Panc1 (cell line): Measurements from ENCODE around the gene FHOD1. TPM values are rescaled to one million over a fixed set of nuclear protein-coding genes. Genes with fewer than 3 reads are reported as not detected.

Experiments used
- ATAC-seq: fragments of 200-7000 bp; cut with Tn5 transposase; 2 replicates; pipeline ENCODE4 v1.9.1; 2020; ENCODE audit warnings: mild to moderate bottlenecking, moderate library complexity
- BruUV-seq: library from RNA; stranded (reverse); fragments of 400-500 nt; replicated peaks from 2 replicates; lab custom pipeline; 2021; lab: Mats Ljungman, UMichigan
- CTCF ChIA-PET: fragments of 300-600 bp; sonication (Branson Sonifier 250); formaldehyde crosslinking; loops from one replicate; lab custom pipeline; 2022; ENCODE audit warnings: antibody characterized with exemption; lab: Charles Lee
- POLR2A ChIA-PET: fragments of 300-600 bp; sonication (Branson Sonifier 250); formaldehyde crosslinking; loops from one replicate; lab custom pipeline; 2022; ENCODE audit warnings: antibody characterized with exemption; lab: Charles Lee
- DNase-seq: peaks from one replicate; pipeline ENCODE4 v3.0.0-alpha.2; 2010; ENCODE audit warnings: low read depth, low spot score
- H3K27ac ChIP-seq: 2 replicates; pipeline ENCODE4 v1.5.1; 2011; ENCODE audit warnings: mild to moderate bottlenecking, low read length, inconsistent platforms
- H3K27me3 ChIP-seq: fragments of 200-500 bp; sonication (Bioruptor generic); 2 replicates; pipeline ENCODE4 v1.6.0; 2014; ENCODE audit warnings: low read length, inconsistent platforms; ENCODE audit not compliant: control insufficient read depth, insufficient read depth
- H3K36me3 ChIP-seq: fragments of 200-500 bp; sonication (Bioruptor generic); 2 replicates; pipeline ENCODE4 v1.5.1; 2014; ENCODE audit warnings: inconsistent platforms, mild to moderate bottlenecking, low read length, moderate library complexity; ENCODE audit not compliant: control insufficient read depth, insufficient read depth
- H3K4me1 ChIP-seq: 2 replicates; pipeline ENCODE4 v1.5.1; 2011; ENCODE audit warnings: inconsistent platforms, mild to moderate bottlenecking, low read length, moderate library complexity; ENCODE audit not compliant: control insufficient read depth, insufficient read depth
- H3K4me3 ChIP-seq, 2 experiments: 2 replicates each; pipeline ENCODE4 v1.5.1; 2011 to 2012; ENCODE audit warnings: low read depth in 2 of 2, low read length in 2 of 2, mild to moderate bottlenecking in 2 of 2, inconsistent platforms in 1 of 2, moderate library complexity in 1 of 2
- H3K9me3 ChIP-seq: fragments of 200-500 bp; sonication (Bioruptor generic); 2 replicates; pipeline ENCODE4 v1.5.1; 2014; ENCODE audit warnings: low read depth, mild to moderate bottlenecking, inconsistent platforms, low read length, moderate library complexity; ENCODE audit not compliant: control insufficient read depth, insufficient read depth
- POLR2AphosphoS5 ChIP-seq: IDR thresholded peaks from 2 replicates; pipeline ENCODE4 v1.6.1; 2012; ENCODE audit warnings: mild to moderate bottlenecking, low read depth, low read length, moderate library complexity
- SIN3A ChIP-seq: IDR thresholded peaks from 2 replicates; pipeline ENCODE4 v1.6.1; 2012; ENCODE audit warnings: low read depth, mild to moderate bottlenecking, low read length, moderate library complexity, borderline replicate concordance; ENCODE audit not compliant: insufficient read depth
- TCF7L2 ChIP-seq: IDR thresholded peaks from 2 replicates; pipeline ENCODE4 v1.6.1; 2011; ENCODE audit warnings: mild to moderate bottlenecking, low read depth, low read length, inconsistent platforms
- in situ Hi-C: cut with HindIII; loops from 2 replicates; pipeline ENCODE4 v1.10.0; 2016; ENCODE audit warnings: low sequenced_read_pairs, low pct_unique_long_range_greater_than_20kb
- intact Hi-C: fragments of 100-400 bp; cut with micrococcal nuclease; formaldehyde crosslinking; loops from one replicate; pipeline ENCODE4 v1.10.0; 2022; ENCODE audit not compliant: unreplicated experiment
- microRNA-seq: library from miRNA; unstranded; fragments of <30 nt; microRNA quantifications from one replicate; pipeline ENCODE4 v1.1.0, GENCODE V29; 2020; ENCODE audit not compliant: unreplicated experiment
- total RNA-seq: library from RNA; stranded (reverse); gene quantifications from one replicate; pipeline ENCODE4 v1.2.1, GENCODE V29; 2021; ENCODE audit not compliant: unreplicated experiment
- TF ChIP-seq, protein P1 (sequence below): fragments of 450-650 bp; IDR thresholded peaks from 2 replicates; pipeline ENCODE4 v1.5.1; 2017; ENCODE audit warnings: mild to moderate bottlenecking

FHOD1 gene
- total RNA-seq, 1 experiment from 2014 or later, result 9.3 TPM

- CTCF ChIA-PET, result no interaction called here
- no TSS peak for BruUV-seq
- Histone ChIP-seq H3K4me3 (no peak overlapping the region), H3K4me1 (peaks cover 8% of the 10 kb centered on the region; the same call in 1 of the 2 replicates), H3K27me3 (no peaks in the 10 kb centered on the region), H3K9me3 (no peaks in the 10 kb centered on the region), H3K27ac (no peak overlapping the region), H3K36me3 (peaks cover 4% of the 10 kb centered on the region; the same call in 1 of the 2 replicates)
- DNase-seq, result no peak
- in situ Hi-C loops (no loop called here), intact Hi-C loops (loop anchor here (10.0 kb wide), 1 partner anchor 225 kb away; no protein-coding TSS in a partner anchor)
- TF ChIP-seq SIN3A (no peak), TCF7L2 (no peak)
- POLR2A ChIA-PET, result no interaction called here
- ATAC-seq, result no peak
Observed at GRCh38 chr16:67180166-67180565, 67.1 kb downstream of the FHOD1 start.

GRCh38 chr16:67179421-67180080 lies 67.7 kb downstream of the FHOD1 start:
- Histone ChIP-seq H3K9me3 (no peaks in the 10 kb centered on the region), H3K27me3 (no peaks in the 10 kb centered on the region), H3K4me1 (peaks cover 8% of the 10 kb centered on the region; the same call in 1 of the 2 replicates), H3K36me3 (peaks cover 4% of the 10 kb centered on the region; the same call in 1 of the 2 replicates), H3K4me3 (no peak overlapping the region), H3K27ac (no peak overlapping the region)
- ATAC-seq (no peak), DNase-seq (no peak)
- ChIA-PET POLR2A (no interaction called here), CTCF (no interaction called here)
- in situ Hi-C loops (no loop called here), intact Hi-C loops (loop anchor here (10.0 kb wide), 1 partner anchor 225 kb away; no protein-coding TSS in a partner anchor)
- TF ChIP-seq, protein P1, sequence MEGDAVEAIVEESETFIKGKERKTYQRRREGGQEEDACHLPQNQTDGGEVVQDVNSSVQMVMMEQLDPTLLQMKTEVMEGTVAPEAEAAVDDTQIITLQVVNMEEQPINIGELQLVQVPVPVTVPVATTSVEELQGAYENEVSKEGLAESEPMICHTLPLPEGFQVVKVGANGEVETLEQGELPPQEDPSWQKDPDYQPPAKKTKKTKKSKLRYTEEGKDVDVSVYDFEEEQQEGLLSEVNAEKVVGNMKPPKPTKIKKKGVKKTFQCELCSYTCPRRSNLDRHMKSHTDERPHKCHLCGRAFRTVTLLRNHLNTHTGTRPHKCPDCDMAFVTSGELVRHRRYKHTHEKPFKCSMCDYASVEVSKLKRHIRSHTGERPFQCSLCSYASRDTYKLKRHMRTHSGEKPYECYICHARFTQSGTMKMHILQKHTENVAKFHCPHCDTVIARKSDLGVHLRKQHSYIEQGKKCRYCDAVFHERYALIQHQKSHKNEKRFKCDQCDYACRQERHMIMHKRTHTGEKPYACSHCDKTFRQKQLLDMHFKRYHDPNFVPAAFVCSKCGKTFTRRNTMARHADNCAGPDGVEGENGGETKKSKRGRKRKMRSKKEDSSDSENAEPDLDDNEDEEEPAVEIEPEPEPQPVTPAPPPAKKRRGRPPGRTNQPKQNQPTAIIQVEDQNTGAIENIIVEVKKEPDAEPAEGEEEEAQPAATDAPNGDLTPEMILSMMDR, result peak; percentile 65
- TF ChIP-seq POLR2AphosphoS5 (no peak), SIN3A (no peak)
- BruUV-seq, result no TSS peak

Small RNAs within 50 kb of the gene (microRNA-seq; reads per million reads assigned to microRNA genes)
- 47.7 reads per million, percentile 48 among the genes with 10 or more reads in this experiment for gene MIR328

Other genes with a start within 250 kb of the FHOD1 start
- gene CBFB, start 218.3 kb downstream of the FHOD1 start, total RNA-seq, result 66.4 TPM
- gene PHAF1, start 137.5 kb downstream of the FHOD1 start, total RNA-seq, result 15.7 TPM
- gene B3GNT9, start 96.5 kb downstream of the FHOD1 start, total RNA-seq, result 11.5 TPM
- gene TRADD, start 87.6 kb downstream of the FHOD1 start, total RNA-seq, result 18.5 TPM
- 17.8 TPM for gene FBXL8, start 87.5 kb downstream of the FHOD1 start, total RNA-seq
- gene HSF4, start 82.7 kb downstream of the FHOD1 start, total RNA-seq, result 38.6 TPM
- 27.9 TPM for gene NOL3, start 76.9 kb downstream of the FHOD1 start, total RNA-seq
- gene MATCAP1, start 63.5 kb downstream of the FHOD1 start, total RNA-seq, result 13.9 TPM
- gene EXOC3L1, start 57.3 kb downstream of the FHOD1 start, total RNA-seq, result 0.41 TPM
- gene E2F4, start 55.3 kb downstream of the FHOD1 start, total RNA-seq, result 74.5 TPM
- gene ELMO3, start 48.4 kb downstream of the FHOD1 start, total RNA-seq, result 2.0 TPM
- 25.6 TPM for gene TMEM208, start 20.4 kb downstream of the FHOD1 start, total RNA-seq
- gene SLC9A5, start 1.5 kb upstream of the FHOD1 start, total RNA-seq, result 1.7 TPM
- gene PLEKHG4, start 32.1 kb upstream of the FHOD1 start, total RNA-seq, result 6.7 TPM
- 0.62 TPM for gene KCTD19, start 79.3 kb upstream of the FHOD1 start, total RNA-seq
- gene LRRC36, start 79.3 kb upstream of the FHOD1 start, total RNA-seq, result 0.54 TPM
- 0.95 TPM for gene TPPP3, start 146.0 kb upstream of the FHOD1 start, total RNA-seq
- gene ZDHHC1, start 169.0 kb upstream of the FHOD1 start, total RNA-seq, result 7.8 TPM
- gene HSD11B2, start 183.6 kb upstream of the FHOD1 start, total RNA-seq, result 0.77 TPM
- 70.8 TPM for gene ATP6V0D1, start 233.7 kb upstream of the FHOD1 start, total RNA-seq
- not detected for gene AGRP, start 236.1 kb upstream of the FHOD1 start, total RNA-seq